MM.1S (cell line): ENCODE results near the gene LRRC4C.

Experiments used
- DNase-seq: peaks from one replicate; pipeline ENCODE4 v3.0.0-alpha.2; 2015
- H2AFZ ChIP-seq: fragments of 300-600 bp; sonication (generic); 2 replicates; pipeline ENCODE4 v1.6.0; 2016; ENCODE audit warnings: antibody characterized with exemption, low read length
- H3F3A ChIP-seq: fragments of 300-600 bp; sonication (generic); 2 replicates; pipeline ENCODE4 v1.6.1; 2016; ENCODE audit warnings: mild to moderate bottlenecking, antibody characterized with exemption, low read length, moderate library complexity, mixed read lengths; ENCODE audit not compliant: insufficient read depth
- H3K27ac ChIP-seq: fragments of 300-600 bp; sonication (generic); 2 replicates; pipeline ENCODE4 v1.5.1; 2016; ENCODE audit warnings: mild to moderate bottlenecking, low read length
- H3K27me3 ChIP-seq: fragments of 300-600 bp; sonication (generic); replicated peaks from 2 replicates; pipeline ENCODE4 v1.6.0; 2016; ENCODE audit warnings: low read length; ENCODE audit not compliant: insufficient read depth
- H3K36me3 ChIP-seq: fragments of 300-600 bp; sonication (generic); replicated peaks from 2 replicates; pipeline ENCODE4 v1.6.1; 2016; ENCODE audit warnings: mild to moderate bottlenecking, low read length, mixed read lengths; ENCODE audit not compliant: insufficient read depth
- H3K4me1 ChIP-seq: fragments of 300-600 bp; sonication (generic); 2 replicates; pipeline ENCODE4 v1.6.1; 2016; ENCODE audit warnings: low read length, mixed read lengths
- H3K4me2 ChIP-seq: fragments of 300-600 bp; sonication (generic); 2 replicates; pipeline ENCODE4 v1.6.0; 2016; ENCODE audit warnings: low read depth, low read length
- H3K4me3 ChIP-seq: fragments of 300-600 bp; sonication (generic); 2 replicates; pipeline ENCODE4 v1.5.1; 2016; ENCODE audit warnings: low read length, mixed read lengths
- H3K79me2 ChIP-seq: fragments of 300-600 bp; sonication (generic); 2 replicates; pipeline ENCODE4 v1.6.1; 2016; ENCODE audit warnings: mixed run types, low read length, mixed read lengths
- H3K9ac ChIP-seq: fragments of 300-600 bp; sonication (generic); 2 replicates; pipeline ENCODE4 v1.6.1; 2016; ENCODE audit warnings: low read length, mixed read lengths
- H3K9me2 ChIP-seq: fragments of 300-600 bp; sonication (generic); replicated peaks from 2 replicates; pipeline ENCODE4 v1.6.1; 2016; ENCODE audit warnings: mild to moderate bottlenecking, low read length, mixed read lengths; ENCODE audit not compliant: insufficient read depth
- H3K9me3 ChIP-seq: fragments of 300-600 bp; sonication (generic); replicated peaks from 2 replicates; pipeline ENCODE4 v1.6.1; 2016; ENCODE audit warnings: mild to moderate bottlenecking, low read length, mixed read lengths; ENCODE audit not compliant: insufficient read depth
- H4K20me1 ChIP-seq: fragments of 300-600 bp; sonication (generic); 2 replicates; pipeline ENCODE4 v1.6.1; 2016; ENCODE audit warnings: mild to moderate bottlenecking, low read length, moderate library complexity, mixed read lengths; ENCODE audit not compliant: insufficient read depth
- CTCF ChIP-seq: fragments of 300-600 bp; sonication (generic); IDR thresholded peaks from 2 replicates; pipeline ENCODE4 v1.5.1; 2016; ENCODE audit warnings: antibody characterized with exemption, low read length, mixed read lengths
- EZH2 ChIP-seq: fragments of 300-600 bp; sonication (generic); optimal IDR thresholded peaks from 2 replicates; pipeline ENCODE3; 2017; ENCODE audit warnings: low read depth, mild to moderate bottlenecking, antibody characterized with exemption, low read length, mixed read lengths
- EZH2phosphoT487 ChIP-seq: fragments of 300-600 bp; sonication (generic); IDR thresholded peaks from 2 replicates; pipeline ENCODE4 v1.6.1; 2018; ENCODE audit warnings: antibody characterized with exemption, low read length

The LRRC4C gene

GRCh38 chr11:40894501-40894900 is 565.0 kb downstream of the LRRC4C start:
- Histone ChIP-seq H3K9me2 (no peaks in the 10 kb centered on the region), H3K4me3 (no peak overlapping the region), H3K27ac (no peak overlapping the region), H3K4me1 (no peaks in the 10 kb centered on the region), H3F3A (no peaks in the 10 kb centered on the region), H3K27me3 (no peaks in the 10 kb centered on the region), H3K36me3 (no peaks in the 10 kb centered on the region), H4K20me1 (no peaks in the 10 kb centered on the region), H3K79me2 (no peaks in the 10 kb centered on the region), H3K9ac (no peak overlapping the region), H3K4me2 (no peak overlapping the region), H3K9me3 (no peaks in the 10 kb centered on the region), H2AFZ (no peak overlapping the region)
- no peak for DNase-seq
- no peak for TF ChIP-seq EZH2
- no peak for TF ChIP-seq CTCF
- no peak for TF ChIP-seq EZH2phosphoT487

DNA sequence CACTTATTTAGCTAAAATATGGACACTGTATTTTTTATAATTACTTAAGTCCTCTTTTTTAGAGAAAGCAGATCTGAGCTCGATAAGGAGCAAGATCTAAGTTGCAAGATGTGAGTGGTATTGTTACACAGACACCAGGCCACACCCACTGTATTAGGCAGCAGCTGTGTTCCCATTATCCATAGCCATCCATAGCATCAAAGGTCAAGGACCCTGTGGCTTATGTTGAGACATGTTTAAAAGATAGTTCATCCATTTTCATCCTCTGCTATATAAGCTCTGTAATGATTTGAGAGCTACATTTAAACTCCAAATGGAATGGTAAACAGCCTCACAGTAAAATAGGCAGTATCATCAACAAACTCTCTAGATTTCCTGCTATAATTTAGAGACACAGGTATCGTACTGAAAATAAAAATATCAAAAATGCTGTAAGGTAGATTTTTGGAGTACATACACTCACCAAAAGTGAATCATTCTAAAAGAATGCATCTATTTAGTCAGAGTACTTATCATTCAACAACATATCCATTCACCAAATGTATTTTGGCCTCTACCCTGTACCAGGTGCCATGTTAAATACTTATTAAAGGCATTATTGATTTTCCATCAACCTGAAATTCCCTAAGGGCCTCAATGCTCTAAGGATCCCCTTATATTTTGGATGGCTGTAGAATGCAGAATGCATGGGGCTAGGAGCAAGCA is 574.0 kb downstream of the LRRC4C start:
- H3K27me3 ChIP-seq = no peaks in the 10 kb centered on the region
- H3K27ac ChIP-seq = no peak overlapping the region
- H3K4me1 ChIP-seq = no peaks in the 10 kb centered on the region
- no peak for DNase-seq
- H3K9me2 ChIP-seq = no peaks in the 10 kb centered on the region
- no peak for TF ChIP-seq CTCF
- no peak for TF ChIP-seq EZH2phosphoT487
- no peak for TF ChIP-seq EZH2
- no peak overlapping the region for H3K9ac ChIP-seq
- H3K4me2 ChIP-seq = no peak overlapping the region
- H3K4me3 ChIP-seq = no peak overlapping the region
- H3K9me3 ChIP-seq = no peaks in the 10 kb centered on the region
- H3K36me3 ChIP-seq = no peaks in the 10 kb centered on the region
- no peaks in the 10 kb centered on the region for H3K79me2 ChIP-seq
- no peaks in the 10 kb centered on the region for H4K20me1 ChIP-seq
- no peaks in the 10 kb centered on the region for H3F3A ChIP-seq
- no peak overlapping the region for H2AFZ ChIP-seq

DNA sequence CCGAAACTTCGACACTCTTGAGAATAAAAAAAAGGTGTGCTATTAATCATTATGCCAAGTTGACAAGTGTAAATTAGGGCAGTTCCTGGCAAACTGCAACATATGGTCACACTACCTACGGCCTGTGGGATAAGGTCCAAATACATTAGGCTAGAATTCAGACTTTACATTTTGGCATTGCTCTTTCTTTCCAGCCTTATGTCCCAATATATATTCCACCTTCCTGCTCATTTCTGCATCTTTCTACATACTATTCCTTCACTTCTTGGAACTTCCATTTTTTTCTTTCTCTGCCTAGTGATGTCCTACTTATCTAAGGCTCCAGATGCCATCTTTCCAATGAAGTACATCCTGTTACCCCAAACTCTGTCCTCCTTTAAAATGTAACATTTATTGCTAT is 577.2 kb downstream of the LRRC4C start:
- Histone ChIP-seq H3K4me2 (no peak overlapping the region), H3F3A (no peaks in the 10 kb centered on the region), H3K9ac (no peak overlapping the region), H3K4me3 (no peak overlapping the region), H3K27ac (no peak overlapping the region), H3K9me3 (no peaks in the 10 kb centered on the region), H3K4me1 (no peaks in the 10 kb centered on the region), H2AFZ (no peak overlapping the region), H3K27me3 (no peaks in the 10 kb centered on the region), H3K36me3 (no peaks in the 10 kb centered on the region), H3K9me2 (no peaks in the 10 kb centered on the region), H4K20me1 (no peaks in the 10 kb centered on the region), H3K79me2 (no peaks in the 10 kb centered on the region)
- TF ChIP-seq CTCF = no peak
- no peak for TF ChIP-seq EZH2phosphoT487
- TF ChIP-seq EZH2 = no peak
- DNase-seq = no peak
